WTC11 (cell line): ENCODE results near the gene DHX38. TPM values are rescaled to one million over a fixed set of nuclear protein-coding genes. Genes with fewer than 3 reads are reported as not detected.

Source experiments
- ATAC-seq: fragments of 200-7000 bp; cut with Tn5 transposase; 2 replicates; pipeline ENCODE4 v1.10.0; 2021; ENCODE audit warnings: mild to moderate bottlenecking, moderate library complexity
- CTCF ChIA-PET: fragments of 300-600 bp; sonication (Branson Sonifier 250); formaldehyde crosslinking; loops from one replicate; lab custom pipeline; 2021; ENCODE audit warnings: antibody characterized with exemption; lab: Charles Lee
- POLR2A ChIA-PET: fragments of 350-600 bp; sonication (Branson Sonifier 250); formaldehyde crosslinking; loops from one replicate; lab custom pipeline; 2021; ENCODE audit warnings: antibody characterized with exemption; lab: Charles Lee
- DNase-seq: peaks from one replicate; pipeline ENCODE4 v3.0.0; 2021; ENCODE audit warnings: low spot score
- H3K27ac Mint-ChIP-seq: 2 replicates; pipeline ENCODE4 v1.8.0; 2021; ENCODE audit warnings: mixed read lengths
- H3K27me3 Mint-ChIP-seq: 2 replicates; pipeline ENCODE4 v1.8.0; 2021; ENCODE audit warnings: low read depth, mild to moderate bottlenecking, moderate library complexity, mixed read lengths
- H3K36me3 Mint-ChIP-seq: 2 replicates; pipeline ENCODE4 v1.8.0; 2021; ENCODE audit warnings: mixed read lengths
- H3K4me1 Mint-ChIP-seq: 2 replicates; pipeline ENCODE4 v1.8.0; 2022; ENCODE audit warnings: mixed read lengths
- H3K4me3 Mint-ChIP-seq: 2 replicates; pipeline ENCODE4 v1.8.0; 2021; ENCODE audit warnings: mild to moderate bottlenecking, moderate library complexity, mixed read lengths
- H3K9me3 Mint-ChIP-seq: 2 replicates; pipeline ENCODE4 v1.8.0; 2021; ENCODE audit warnings: mixed read lengths
- CBFB ChIP-seq: sonication (generic); formaldehyde crosslinking; IDR thresholded peaks from 2 replicates; pipeline ENCODE4 v1.8.1; 2022; ENCODE audit warnings: mild to moderate bottlenecking, low read depth, missing genetic modification reagents
- ESRRA ChIP-seq: sonication (generic); formaldehyde crosslinking; IDR thresholded peaks from 2 replicates; pipeline ENCODE4 v1.8.1; 2022; ENCODE audit warnings: mild to moderate bottlenecking, missing genetic modification reagents, borderline replicate concordance
- GABPB1 ChIP-seq: sonication (generic); formaldehyde crosslinking; IDR thresholded peaks from 2 replicates; pipeline ENCODE4 v1.8.1; 2023; ENCODE audit warnings: mild to moderate bottlenecking, missing genetic modification reagents
- GRHL2 ChIP-seq: fragments of 250-450 bp; sonication (Bioruptor Pico); IDR thresholded peaks from 2 replicates; pipeline ENCODE4 v1.8.0; 2022; ENCODE audit warnings: mild to moderate bottlenecking, moderate library complexity; ENCODE audit not compliant: insufficient replicate concordance, severe bottlenecking
- GTF2I ChIP-seq: fragments of 250-450 bp; sonication (Bioruptor Pico); conservative IDR thresholded peaks from 2 replicates; pipeline ENCODE4 v1.4.0; 2021; ENCODE audit warnings: mild to moderate bottlenecking
- JUN ChIP-seq: sonication (generic); formaldehyde crosslinking; IDR thresholded peaks from 2 replicates; pipeline ENCODE4 v1.8.0; 2023; ENCODE audit warnings: mild to moderate bottlenecking, missing genetic modification reagents
- NFYB ChIP-seq: sonication (generic); formaldehyde crosslinking; conservative IDR thresholded peaks from 2 replicates; pipeline ENCODE4 v1.8.0; 2022; ENCODE audit warnings: low read depth, missing genetic modification reagents
- NR1H2 ChIP-seq: sonication (generic); formaldehyde crosslinking; IDR thresholded peaks from 2 replicates; pipeline ENCODE4 v1.9.0; 2021; ENCODE audit warnings: mild to moderate bottlenecking, moderate library complexity, missing genetic modification reagents
- OVOL2 ChIP-seq: fragments of 250-450 bp; sonication (Bioruptor Pico); IDR thresholded peaks from 2 replicates; pipeline ENCODE4 v1.9.0; 2021; ENCODE audit warnings: mild to moderate bottlenecking, borderline replicate concordance
- PRDM15 ChIP-seq: sonication (generic); formaldehyde crosslinking; IDR thresholded peaks from 2 replicates; pipeline ENCODE4 v1.8.0; 2022; ENCODE audit warnings: missing genetic modification reagents
- SMAD4 ChIP-seq: sonication (generic); formaldehyde crosslinking; IDR thresholded peaks from 2 replicates; pipeline ENCODE4 v1.8.0; 2022; ENCODE audit warnings: mild to moderate bottlenecking, missing genetic modification reagents
- TEAD1 ChIP-seq: sonication (generic); formaldehyde crosslinking; IDR thresholded peaks from 2 replicates; pipeline ENCODE4 v1.8.0; 2022; ENCODE audit warnings: mild to moderate bottlenecking, missing genetic modification reagents
- ZMAT4 ChIP-seq: fragments of 250-450 bp; sonication (Bioruptor Pico); IDR thresholded peaks from 2 replicates; pipeline ENCODE4 v1.9.0; 2021; ENCODE audit warnings: mild to moderate bottlenecking
- ZNF219 ChIP-seq: sonication (generic); formaldehyde crosslinking; IDR thresholded peaks from 2 replicates; pipeline ENCODE4 v1.8.0; 2023; ENCODE audit warnings: missing genetic modification reagents, mild to moderate bottlenecking, borderline replicate concordance
- ZNF263 ChIP-seq: sonication (generic); formaldehyde crosslinking; IDR thresholded peaks from 2 replicates; pipeline ENCODE4 v1.8.1; 2022; ENCODE audit warnings: low read depth, mild to moderate bottlenecking, moderate library complexity, missing genetic modification reagents
- ZNF281 ChIP-seq: sonication (generic); formaldehyde crosslinking; IDR thresholded peaks from 2 replicates; pipeline ENCODE4 v1.8.0; 2023; ENCODE audit warnings: mild to moderate bottlenecking, missing genetic modification reagents
- ZNF671 ChIP-seq: fragments of 250-450 bp; sonication (Bioruptor Pico); IDR thresholded peaks from 2 replicates; pipeline ENCODE4 v1.8.0; 2021; ENCODE audit warnings: mild to moderate bottlenecking
- total RNA-seq: library from RNA; stranded (reverse); gene quantifications from 3 replicates; pipeline ENCODE4 v1.2.3, GENCODE V29; 2021

The DHX38 gene
- total RNA-seq, 1 experiment from 2014 or later: 91.7 TPM

GRCh38 chr16:72122308-72122707 is 28.7 kb downstream of the DHX38 start:
- Mint-ChIP-seq H3K4me3 (no peak overlapping the region), H3K4me1 (peaks cover 9% of the 10 kb centered on the region), H3K27me3 (no peaks in the 10 kb centered on the region)
- CTCF ChIA-PET: interaction anchor here (0.9 to 1.7 kb wide), 4 partner anchors 15 to 345 kb away, joined by 3 to 5 read pairs (median 3); no protein-coding TSS in a partner anchor
- POLR2A ChIA-PET: no interaction called here
- TF ChIP-seq ZMAT4 (no peak), ZNF281 (CRISPR knock-in tag) (no peak)
- TF ChIP-seq, all 79 proteins: peak for 0
- no peak for ATAC-seq
- H3K36me3 Mint-ChIP-seq: no peaks in the 10 kb centered on the region; the same call in 1 of the 2 replicates
- no peak overlapping the region for H3K27ac Mint-ChIP-seq
- DNase-seq: no peak
- no peaks in the 10 kb centered on the region for H3K9me3 Mint-ChIP-seq

GRCh38 chr16:72122916-72123315 is 29.3 kb downstream of the DHX38 start:
- ATAC-seq: no peak
- Mint-ChIP-seq H3K4me1 (peaks cover 9% of the 10 kb centered on the region), H3K36me3 (peaks cover under 1% of the 10 kb centered on the region; the same call in 1 of the 2 replicates), H3K4me3 (no peak overlapping the region), H3K9me3 (no peaks in the 10 kb centered on the region), H3K27me3 (no peaks in the 10 kb centered on the region), H3K27ac (no peak overlapping the region)
- POLR2A ChIA-PET: no interaction called here
- DNase-seq: no peak
- CTCF ChIA-PET: interaction anchor here (1.0 to 1.7 kb wide), 3 partner anchors 14 to 344 kb away, joined by 3 to 5 read pairs (median 3); no protein-coding TSS in a partner anchor
- TF ChIP-seq JUN (no peak), NR1H2 (CRISPR knock-in tag) (no peak), TEAD1 (CRISPR knock-in tag) (no peak), GABPB1 (CRISPR knock-in tag) (no peak), GRHL2 (CRISPR knock-in tag) (no peak), ZNF671 (CRISPR knock-in tag) (no peak), CBFB (CRISPR knock-in tag) (no peak), ZNF263 (no peak), PRDM15 (CRISPR knock-in tag) (no peak), NFYB (no peak), GTF2I (no peak), SMAD4 (no peak), ZNF219 (CRISPR knock-in tag) (no peak), OVOL2 (CRISPR knock-in tag) (no peak)

GRCh38 chr16:72123426-72123825 is 29.8 kb downstream of the DHX38 start:
- no peak overlapping the region for H3K4me3 Mint-ChIP-seq
- H3K27me3 Mint-ChIP-seq: no peaks in the 10 kb centered on the region
- ChIA-PET CTCF (interaction anchor here (1.7 kb wide), 1 partner anchor 343 kb away, joined by 3 read pairs; no protein-coding TSS in a partner anchor), POLR2A (no interaction called here)
- H3K9me3 Mint-ChIP-seq: no peaks in the 10 kb centered on the region
- peaks cover 5% of the 10 kb centered on the region; the same call in 1 of the 2 replicates for H3K36me3 Mint-ChIP-seq
- no peak for TF ChIP-seq ESRRA
- ATAC-seq (no peak), DNase-seq (no peak)
- peaks cover 12% of the 10 kb centered on the region for H3K4me1 Mint-ChIP-seq
- no peak overlapping the region for H3K27ac Mint-ChIP-seq
